ENCODE data around the gene ABHD4.
"Not testable (repeated sequence)": the region's sequence is repeated elsewhere in the genome, so short reads cannot be mapped to it uniquely, and the experiment has no call there.

The ABHD4 gene

DNA sequence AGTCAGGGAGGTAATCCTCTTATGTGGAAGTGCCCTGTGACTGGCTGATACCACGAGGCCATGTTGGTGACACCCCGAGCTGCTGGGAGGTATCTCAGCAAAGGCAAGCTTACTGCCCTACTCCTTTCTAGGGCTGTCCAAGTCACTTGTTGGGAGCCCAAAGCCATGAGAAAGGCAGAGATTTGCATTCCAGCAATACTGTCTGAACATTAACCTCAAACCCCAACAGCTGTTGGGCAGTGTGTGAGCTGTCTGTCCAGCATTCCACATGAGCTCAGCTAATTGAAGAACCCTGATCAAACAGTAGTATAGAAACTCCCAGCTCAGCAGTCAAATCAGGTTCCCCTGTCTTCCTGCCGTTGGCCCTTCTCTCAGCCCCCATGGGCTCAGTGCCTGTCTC, 9.2 kb downstream of the ABHD4 start:
- no peaks in the 10 kb centered on the region for H3K27me3 ChIP-seq (ENCODE audit: control insufficient read depth, insufficient read depth, low read length)
- no peak overlapping the region for H3K4me3 ChIP-seq (ENCODE audit: low read depth, low read length)
- no peak overlapping the region for H3K9ac ChIP-seq (ENCODE audit: low read length)
- H3K4me1 ChIP-seq (ENCODE audit: control insufficient read depth, insufficient read depth, low read length), result no peaks in the 10 kb centered on the region
- no peaks in the 10 kb centered on the region for H3K9me3 ChIP-seq (ENCODE audit: control insufficient read depth, insufficient read depth, low read depth, low read length)
- no peak overlapping the region for H3K27ac ChIP-seq (ENCODE audit: low read depth, low read length)
- H3K36me3 ChIP-seq (ENCODE audit: control insufficient read depth, insufficient read depth, low read length), result peaks cover 89% of the 10 kb centered on the region

DNA sequence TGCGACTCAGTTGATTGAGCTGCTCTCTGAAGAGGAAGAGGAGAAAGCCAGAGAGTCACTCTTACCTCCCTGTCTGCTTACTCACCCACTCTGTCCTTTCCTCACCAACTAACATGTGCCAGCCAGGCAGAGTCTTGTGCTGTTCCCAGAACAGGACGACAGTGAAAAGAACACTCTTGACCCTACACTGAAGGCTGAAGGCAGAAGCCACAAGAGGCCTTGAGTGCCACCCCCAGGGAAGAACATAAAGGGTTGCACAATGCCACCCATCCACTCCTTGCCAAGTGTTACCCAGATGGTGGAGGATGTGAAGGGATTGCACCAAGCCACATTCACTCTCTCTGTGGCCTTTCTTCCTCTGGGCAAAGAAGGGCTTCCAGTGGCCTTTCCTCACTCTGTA, 12.8 kb downstream of the ABHD4 start:
- peaks cover 55% of the 10 kb centered on the region for H3K36me3 ChIP-seq (ENCODE audit: control insufficient read depth, insufficient read depth, low read length)

DNA sequence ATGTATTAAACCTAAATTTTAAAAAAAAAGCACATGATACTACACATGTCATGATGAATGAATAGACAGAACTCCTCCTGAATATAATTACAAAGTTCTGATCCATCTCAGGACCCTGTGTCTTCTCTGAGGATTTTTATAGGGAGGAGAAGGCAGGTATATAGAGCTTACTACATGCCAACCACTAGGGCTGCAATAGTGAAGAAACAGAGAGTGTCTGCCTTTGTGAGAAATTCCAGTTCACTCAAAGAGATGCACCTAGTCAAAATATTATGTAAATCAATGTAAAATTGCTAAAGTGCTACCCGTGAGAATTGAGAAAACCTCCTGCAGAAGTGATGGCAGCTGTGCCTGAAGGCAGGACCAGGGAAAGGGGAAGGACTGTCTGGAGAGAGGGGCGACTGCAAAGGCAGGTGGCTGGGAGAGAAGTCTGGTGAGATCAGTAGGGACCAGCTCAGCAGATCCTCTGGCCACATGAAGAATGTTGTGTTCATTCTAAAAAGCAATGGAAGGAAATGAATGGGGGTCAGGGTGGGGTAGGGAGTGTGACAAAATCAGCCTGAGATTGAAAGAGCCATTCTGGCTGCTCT, 15.1 kb downstream of the ABHD4 start:
- no peak overlapping the region for H3K27ac ChIP-seq (ENCODE audit: low read depth, low read length)
- no peak overlapping the region for H3K4me3 ChIP-seq (ENCODE audit: low read depth, low read length)
- H3K9me3 ChIP-seq (ENCODE audit: control insufficient read depth, insufficient read depth, low read depth, low read length), result no peaks in the 10 kb centered on the region
- H3K36me3 ChIP-seq (ENCODE audit: control insufficient read depth, insufficient read depth, low read length), result peaks cover 32% of the 10 kb centered on the region
- no peaks in the 10 kb centered on the region for H3K27me3 ChIP-seq (ENCODE audit: control insufficient read depth, insufficient read depth, low read length)
- H3K9ac ChIP-seq (ENCODE audit: low read length), result no peak overlapping the region
- peaks cover 6% of the 10 kb centered on the region for H3K4me1 ChIP-seq (ENCODE audit: control insufficient read depth, insufficient read depth, low read length)

More for the DNA sequence above, 12.8 kb downstream of the ABHD4 start:
- Histone ChIP-seq H3K9me3 (ENCODE audit: control insufficient read depth, insufficient read depth, low read depth, low read length) (no peaks in the 10 kb centered on the region), H3K4me3 (ENCODE audit: low read depth, low read length) (no peak overlapping the region), H3K27me3 (ENCODE audit: control insufficient read depth, insufficient read depth, low read length) (no peaks in the 10 kb centered on the region), H3K27ac (ENCODE audit: low read depth, low read length) (no peak overlapping the region), H3K4me1 (ENCODE audit: control insufficient read depth, insufficient read depth, low read length) (peaks cover 6% of the 10 kb centered on the region), H3K9ac (ENCODE audit: low read length) (no peak overlapping the region)

DNA sequence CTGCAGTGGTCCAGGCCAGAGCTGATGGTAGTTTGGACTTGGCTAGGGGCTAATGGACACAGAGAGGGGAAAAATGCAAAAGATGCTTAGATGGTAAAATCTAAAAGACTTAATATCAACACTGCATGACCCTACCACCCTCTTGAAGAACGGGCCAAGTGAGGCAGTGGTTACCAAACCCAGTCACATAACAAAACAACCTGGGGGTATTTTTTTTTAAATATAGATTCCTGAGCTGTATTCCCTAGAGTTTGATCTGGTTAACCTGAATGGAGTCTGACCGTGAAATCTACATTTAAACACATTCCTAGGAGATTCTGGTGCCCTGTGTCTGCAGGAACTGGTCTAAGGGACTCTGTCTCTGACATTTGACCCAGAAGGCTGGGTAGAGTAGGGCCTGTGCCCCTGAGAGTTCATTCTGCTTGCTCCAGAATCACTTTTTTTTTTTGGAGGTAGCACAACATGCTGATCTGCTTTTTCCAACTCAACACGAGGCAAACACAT, 15.7 kb downstream of the ABHD4 start:
- Histone ChIP-seq H3K36me3 (ENCODE audit: control insufficient read depth, insufficient read depth, low read length) (peaks cover 29% of the 10 kb centered on the region), H3K9me3 (ENCODE audit: control insufficient read depth, insufficient read depth, low read depth, low read length) (no peaks in the 10 kb centered on the region), H3K27ac (ENCODE audit: low read depth, low read length) (no peak overlapping the region), H3K4me3 (ENCODE audit: low read depth, low read length) (no peak overlapping the region), H3K4me1 (ENCODE audit: control insufficient read depth, insufficient read depth, low read length) (peaks cover 6% of the 10 kb centered on the region), H3K27me3 (ENCODE audit: control insufficient read depth, insufficient read depth, low read length) (no peaks in the 10 kb centered on the region), H3K9ac (ENCODE audit: low read length) (no peak overlapping the region)

DNA sequence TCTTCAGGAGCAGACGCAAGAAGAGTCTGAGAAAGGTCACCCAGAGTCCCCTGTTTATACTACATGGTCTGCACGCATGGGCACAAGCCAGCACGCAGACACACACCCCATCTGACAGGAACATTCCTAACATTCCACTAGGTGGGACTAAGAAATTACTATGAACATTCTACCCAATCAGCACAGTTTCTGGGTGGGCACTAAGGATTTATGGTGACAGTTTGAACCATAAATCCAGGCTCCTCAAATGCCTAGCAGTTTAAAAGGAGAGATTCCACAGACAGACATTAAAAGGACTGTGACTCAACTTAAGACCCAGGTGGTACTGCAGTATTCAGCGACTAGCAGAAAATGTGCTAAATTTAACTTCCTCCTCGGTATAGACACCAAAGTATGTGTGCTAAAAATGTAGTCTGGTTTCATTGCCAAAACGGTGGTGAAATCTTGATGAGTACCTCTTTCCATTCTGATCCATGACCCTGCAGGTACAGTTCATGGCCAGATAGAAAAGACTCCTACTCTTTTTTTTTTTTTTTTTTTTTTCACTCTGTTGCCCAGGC, 16.2 kb downstream of the ABHD4 start:
- peaks cover 27% of the 10 kb centered on the region for H3K36me3 ChIP-seq (ENCODE audit: control insufficient read depth, insufficient read depth, low read length)
- H3K27me3 ChIP-seq (ENCODE audit: control insufficient read depth, insufficient read depth, low read length), result no peaks in the 10 kb centered on the region
- peaks cover 6% of the 10 kb centered on the region for H3K4me1 ChIP-seq (ENCODE audit: control insufficient read depth, insufficient read depth, low read length)
- H3K9ac ChIP-seq (ENCODE audit: low read length), result no peak overlapping the region
- no peak overlapping the region for H3K4me3 ChIP-seq (ENCODE audit: low read depth, low read length)
- H3K27ac ChIP-seq (ENCODE audit: low read depth, low read length), result no peak overlapping the region
- H3K9me3 ChIP-seq (ENCODE audit: control insufficient read depth, insufficient read depth, low read depth, low read length), result no peaks in the 10 kb centered on the region

DNA sequence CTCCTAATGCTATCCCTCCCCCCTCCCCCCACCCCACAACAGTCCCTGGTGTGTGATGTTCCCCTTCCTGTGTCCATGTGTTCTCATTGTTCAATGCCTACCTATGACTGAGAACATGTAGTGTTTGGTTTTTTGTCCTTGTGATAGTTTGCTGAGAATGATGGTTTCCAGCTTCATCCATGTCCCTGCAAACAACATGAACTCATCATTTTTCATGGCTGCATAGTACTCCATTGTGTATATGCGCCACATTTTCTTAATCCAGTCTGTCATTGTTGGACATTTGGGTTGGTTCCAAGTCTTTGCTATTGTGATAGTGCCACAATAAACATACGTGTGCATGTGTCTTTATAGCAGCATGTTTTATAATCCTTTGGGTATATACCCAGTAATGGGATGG, 17.7 kb downstream of the ABHD4 start:
- H3K4me3 ChIP-seq (ENCODE audit: low read depth, low read length); H3K27ac ChIP-seq (ENCODE audit: low read depth, low read length); H3K27me3 ChIP-seq (ENCODE audit: control insufficient read depth, insufficient read depth, low read length); H3K9ac ChIP-seq (ENCODE audit: low read length); H3K9me3 ChIP-seq (ENCODE audit: control insufficient read depth, insufficient read depth, low read depth, low read length); H3K4me1 ChIP-seq (ENCODE audit: control insufficient read depth, insufficient read depth, low read length): not testable (repeated sequence)
- peaks cover 13% of the 10 kb centered on the region for H3K36me3 ChIP-seq (ENCODE audit: control insufficient read depth, insufficient read depth, low read length)

DNA sequence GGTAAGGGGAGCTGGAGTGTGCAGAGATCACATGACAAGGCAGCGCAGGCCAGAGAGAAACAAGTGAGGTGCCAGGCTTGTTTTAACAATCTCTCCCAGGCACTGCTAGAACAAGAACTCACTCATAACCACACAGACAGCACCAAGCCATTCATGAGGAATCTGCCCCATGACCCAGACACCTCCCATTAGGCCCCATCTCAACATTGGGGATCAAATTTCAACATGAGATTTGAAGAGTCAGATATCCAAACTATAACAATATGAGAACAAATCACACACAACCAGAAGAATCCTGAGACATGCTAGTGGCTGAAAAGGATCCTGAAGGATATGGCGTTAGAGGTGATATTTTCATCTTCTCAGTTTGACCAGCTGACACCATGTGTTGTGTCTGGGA, 24.2 kb downstream of the ABHD4 start:
- Histone ChIP-seq H3K4me1 (ENCODE audit: control insufficient read depth, insufficient read depth, low read length) (peaks cover 9% of the 10 kb centered on the region; the same call in 1 of the 2 replicates), H3K9ac (ENCODE audit: low read length) (no peak overlapping the region), H3K9me3 (ENCODE audit: control insufficient read depth, insufficient read depth, low read depth, low read length) (peaks cover 7% of the 10 kb centered on the region), H3K36me3 (ENCODE audit: control insufficient read depth, insufficient read depth, low read length) (no peaks in the 10 kb centered on the region), H3K27ac (ENCODE audit: low read depth, low read length) (no peak overlapping the region), H3K27me3 (ENCODE audit: control insufficient read depth, insufficient read depth, low read length) (no peaks in the 10 kb centered on the region), H3K4me3 (ENCODE audit: low read depth, low read length) (no peak overlapping the region)

DNA sequence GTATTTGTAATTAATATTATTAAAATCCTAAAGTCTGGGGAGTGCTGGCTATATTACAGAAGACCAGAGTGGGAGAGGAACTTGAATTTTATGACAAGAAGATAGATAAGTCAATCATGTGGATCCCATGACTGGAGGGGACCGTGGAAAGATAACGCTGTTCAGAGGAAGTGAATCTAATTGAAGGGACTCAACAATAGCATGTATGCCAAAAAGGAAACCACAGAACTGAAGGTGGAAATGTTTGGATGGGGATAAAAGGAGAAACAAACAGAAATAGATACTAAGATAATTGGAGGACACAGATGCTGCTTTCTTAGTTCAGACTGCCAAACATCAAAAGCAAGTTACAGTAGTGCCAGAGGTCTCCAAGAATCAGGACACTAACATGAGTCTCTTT, 24.9 kb downstream of the ABHD4 start:
- Histone ChIP-seq H3K27me3 (ENCODE audit: control insufficient read depth, insufficient read depth, low read length) (no peaks in the 10 kb centered on the region), H3K36me3 (ENCODE audit: control insufficient read depth, insufficient read depth, low read length) (no peaks in the 10 kb centered on the region), H3K4me3 (ENCODE audit: low read depth, low read length) (no peak overlapping the region), H3K9ac (ENCODE audit: low read length) (no peak overlapping the region), H3K4me1 (ENCODE audit: control insufficient read depth, insufficient read depth, low read length) (peaks cover 16% of the 10 kb centered on the region), H3K27ac (ENCODE audit: low read depth, low read length) (no peak overlapping the region), H3K9me3 (ENCODE audit: control insufficient read depth, insufficient read depth, low read depth, low read length) (peaks cover 7% of the 10 kb centered on the region)

DNA sequence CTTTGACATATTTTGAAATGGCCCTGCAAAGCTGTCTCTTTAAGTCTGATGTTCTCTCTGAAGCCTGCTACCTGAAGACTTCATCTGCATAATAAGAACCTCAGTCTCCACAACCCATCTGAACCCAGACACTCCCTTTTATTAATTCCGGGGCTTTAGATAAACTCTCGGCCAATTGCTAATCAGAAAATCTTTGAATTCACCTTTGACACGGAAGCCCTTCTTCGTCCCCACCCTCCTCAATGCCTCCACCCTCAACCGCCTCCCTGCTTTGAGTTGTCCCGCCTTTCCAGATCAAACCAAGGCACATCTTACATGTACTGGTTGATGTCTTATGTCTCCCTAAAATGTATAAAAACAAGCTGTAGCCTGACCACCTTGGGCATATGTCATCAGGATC, 28.5 kb downstream of the ABHD4 start:
- H3K4me1 ChIP-seq (ENCODE audit: control insufficient read depth, insufficient read depth, low read length), result peaks cover 16% of the 10 kb centered on the region

DNA sequence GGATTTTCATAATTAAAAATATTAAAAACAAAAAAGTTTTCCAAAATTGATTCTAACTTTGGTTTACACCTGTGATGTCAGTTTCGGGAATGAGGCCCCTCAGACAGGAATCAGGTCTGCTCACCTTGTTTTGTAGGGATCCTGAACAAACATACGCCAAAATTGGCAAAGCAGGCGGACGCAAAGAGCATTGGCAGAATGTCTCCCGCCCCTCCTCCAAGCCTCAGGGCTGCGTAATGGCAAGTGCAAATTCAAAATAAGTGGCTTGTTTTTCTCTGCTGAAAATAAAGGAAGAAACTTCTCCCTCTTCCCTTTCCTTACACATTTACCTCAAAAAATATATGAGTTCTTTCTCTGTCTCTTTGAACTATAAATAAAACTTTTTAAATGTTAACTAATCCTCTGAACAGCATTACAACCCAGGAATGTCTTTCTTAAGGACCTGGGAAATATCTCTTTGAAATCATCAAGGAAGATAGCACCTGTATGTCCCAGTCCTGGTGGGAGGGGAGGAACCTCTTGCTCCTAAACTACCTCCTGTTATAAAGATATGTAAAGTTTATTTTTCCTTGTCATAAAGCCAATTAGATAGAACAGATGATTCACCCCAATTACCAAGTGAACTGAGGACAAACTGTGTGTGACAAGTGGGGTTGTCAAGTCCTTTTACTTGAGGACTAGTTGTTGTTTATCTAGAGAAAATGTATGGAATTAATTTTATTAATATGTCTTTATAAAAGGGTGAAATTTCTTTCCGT, 29.6 kb downstream of the ABHD4 start:
- peaks cover 17% of the 10 kb centered on the region for H3K9me3 ChIP-seq (ENCODE audit: control insufficient read depth, insufficient read depth, low read depth, low read length)
- no peaks in the 10 kb centered on the region for H3K27me3 ChIP-seq (ENCODE audit: control insufficient read depth, insufficient read depth, low read length)
- peaks cover 16% of the 10 kb centered on the region for H3K4me1 ChIP-seq (ENCODE audit: control insufficient read depth, insufficient read depth, low read length)
- no peaks in the 10 kb centered on the region for H3K36me3 ChIP-seq (ENCODE audit: control insufficient read depth, insufficient read depth, low read length)
- H3K9ac ChIP-seq (ENCODE audit: low read length), result no peak overlapping the region
- H3K27ac ChIP-seq (ENCODE audit: low read depth, low read length), result no peak overlapping the region
- no peak overlapping the region for H3K4me3 ChIP-seq (ENCODE audit: low read depth, low read length)

More for the DNA sequence above, 28.5 kb downstream of the ABHD4 start:
- peaks cover 15% of the 10 kb centered on the region for H3K9me3 ChIP-seq (ENCODE audit: control insufficient read depth, insufficient read depth, low read depth, low read length)
- H3K36me3 ChIP-seq (ENCODE audit: control insufficient read depth, insufficient read depth, low read length), result no peaks in the 10 kb centered on the region
- no peak overlapping the region for H3K27ac ChIP-seq (ENCODE audit: low read depth, low read length)
- no peak overlapping the region for H3K4me3 ChIP-seq (ENCODE audit: low read depth, low read length)
- no peak overlapping the region for H3K9ac ChIP-seq (ENCODE audit: low read length)
- no peaks in the 10 kb centered on the region for H3K27me3 ChIP-seq (ENCODE audit: control insufficient read depth, insufficient read depth, low read length)

DNA sequence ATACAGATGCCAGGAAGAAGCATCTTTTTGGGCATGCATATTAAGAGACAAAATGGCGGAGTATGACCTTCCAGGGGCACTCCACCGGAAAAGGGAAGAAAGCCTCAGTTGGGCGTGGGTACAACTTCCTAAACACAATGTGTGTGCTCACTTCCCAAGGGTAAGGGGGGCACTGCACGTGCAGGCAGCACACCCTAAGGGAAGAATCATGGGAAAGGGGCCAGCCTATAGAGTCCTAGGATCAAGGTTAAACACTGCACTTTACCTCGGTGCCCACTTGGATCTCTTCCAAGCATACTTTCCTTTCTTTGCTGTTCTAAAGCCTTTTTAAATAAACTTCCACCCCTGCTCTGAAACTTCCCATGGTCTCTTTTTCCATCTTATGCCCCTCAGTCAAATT, 31.3 kb downstream of the ABHD4 start:
- H3K27ac ChIP-seq (ENCODE audit: low read depth, low read length), result no peak overlapping the region
- H3K27me3 ChIP-seq (ENCODE audit: control insufficient read depth, insufficient read depth, low read length), result no peaks in the 10 kb centered on the region
- peaks cover 16% of the 10 kb centered on the region for H3K4me1 ChIP-seq (ENCODE audit: control insufficient read depth, insufficient read depth, low read length)
- peaks cover 26% of the 10 kb centered on the region for H3K9me3 ChIP-seq (ENCODE audit: control insufficient read depth, insufficient read depth, low read depth, low read length)
- no peak overlapping the region for H3K4me3 ChIP-seq (ENCODE audit: low read depth, low read length)
- H3K9ac ChIP-seq (ENCODE audit: low read length), result no peak overlapping the region
- H3K36me3 ChIP-seq (ENCODE audit: control insufficient read depth, insufficient read depth, low read length), result no peaks in the 10 kb centered on the region

All from HUES6 (cell line).